ENCODE results near the gene HES7.

DNA sequence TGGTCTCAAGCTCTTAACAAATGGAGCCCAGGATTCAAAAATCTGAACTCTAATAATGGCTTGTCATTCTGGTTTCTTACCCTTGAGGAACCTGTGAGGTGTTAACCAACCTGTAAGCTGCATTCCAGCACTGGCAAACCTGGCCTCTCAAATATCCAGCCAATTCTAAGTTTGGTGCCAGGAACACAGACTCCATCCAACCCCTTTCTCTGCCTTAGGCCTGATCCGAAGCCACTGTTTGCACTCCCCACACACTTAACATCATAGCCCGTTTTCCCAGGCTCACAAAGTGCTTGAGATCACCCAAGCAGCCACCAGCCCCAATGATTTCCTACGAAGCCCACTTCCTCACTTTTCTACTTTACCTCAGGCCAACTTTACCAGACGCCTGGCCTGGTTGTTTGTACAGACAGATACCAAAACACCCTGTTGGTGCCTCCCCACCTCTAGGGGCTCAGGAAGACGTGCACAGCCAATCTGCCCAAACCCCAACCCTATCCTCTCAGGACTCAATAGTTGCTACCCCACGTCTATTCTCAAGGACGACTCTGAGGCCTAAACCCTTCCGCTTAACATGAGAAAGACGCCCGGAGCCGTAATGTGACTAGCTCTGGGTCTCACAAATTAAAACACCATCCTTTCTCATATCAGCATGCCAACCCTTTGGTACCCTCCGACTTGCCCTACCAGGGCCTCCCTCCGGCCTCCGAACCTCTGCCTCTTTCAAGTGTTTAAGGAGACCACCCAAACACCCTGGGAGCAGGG is 31.5 kb upstream of the HES7 start:
- TF ChIP-seq, protein P1, sequence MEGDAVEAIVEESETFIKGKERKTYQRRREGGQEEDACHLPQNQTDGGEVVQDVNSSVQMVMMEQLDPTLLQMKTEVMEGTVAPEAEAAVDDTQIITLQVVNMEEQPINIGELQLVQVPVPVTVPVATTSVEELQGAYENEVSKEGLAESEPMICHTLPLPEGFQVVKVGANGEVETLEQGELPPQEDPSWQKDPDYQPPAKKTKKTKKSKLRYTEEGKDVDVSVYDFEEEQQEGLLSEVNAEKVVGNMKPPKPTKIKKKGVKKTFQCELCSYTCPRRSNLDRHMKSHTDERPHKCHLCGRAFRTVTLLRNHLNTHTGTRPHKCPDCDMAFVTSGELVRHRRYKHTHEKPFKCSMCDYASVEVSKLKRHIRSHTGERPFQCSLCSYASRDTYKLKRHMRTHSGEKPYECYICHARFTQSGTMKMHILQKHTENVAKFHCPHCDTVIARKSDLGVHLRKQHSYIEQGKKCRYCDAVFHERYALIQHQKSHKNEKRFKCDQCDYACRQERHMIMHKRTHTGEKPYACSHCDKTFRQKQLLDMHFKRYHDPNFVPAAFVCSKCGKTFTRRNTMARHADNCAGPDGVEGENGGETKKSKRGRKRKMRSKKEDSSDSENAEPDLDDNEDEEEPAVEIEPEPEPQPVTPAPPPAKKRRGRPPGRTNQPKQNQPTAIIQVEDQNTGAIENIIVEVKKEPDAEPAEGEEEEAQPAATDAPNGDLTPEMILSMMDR (IDR thresholded peaks at IDR 0.05), result peak in 1 of 4 experiments; percentile 10
- peak; percentile 29 for TF ChIP-seq POLR2A (IDR thresholded peaks at IDR 0.05)
- peak; percentile 56 for TF ChIP-seq POLR2AphosphoS5 (IDR thresholded peaks at IDR 0.05)
